Astrocyte (in vitro differentiated cells and primary cell): ENCODE data around the gene LGALS1.

Experiments
- EZH2 ChIP-seq: IDR thresholded peaks from 2 replicates; pipeline ENCODE4 v1.6.1; 2012; ENCODE audit warnings: mild to moderate bottlenecking, low read length, inconsistent platforms; ENCODE audit not compliant: insufficient read depth
- TF ChIP-seq, protein P1 (sequence below): IDR thresholded peaks from 2 replicates; pipeline ENCODE4 v1.5.1; 2011; ENCODE audit warnings: low read depth, mild to moderate bottlenecking, inconsistent platforms, low read length, moderate library complexity; ENCODE audit not compliant: insufficient read depth

DNA sequence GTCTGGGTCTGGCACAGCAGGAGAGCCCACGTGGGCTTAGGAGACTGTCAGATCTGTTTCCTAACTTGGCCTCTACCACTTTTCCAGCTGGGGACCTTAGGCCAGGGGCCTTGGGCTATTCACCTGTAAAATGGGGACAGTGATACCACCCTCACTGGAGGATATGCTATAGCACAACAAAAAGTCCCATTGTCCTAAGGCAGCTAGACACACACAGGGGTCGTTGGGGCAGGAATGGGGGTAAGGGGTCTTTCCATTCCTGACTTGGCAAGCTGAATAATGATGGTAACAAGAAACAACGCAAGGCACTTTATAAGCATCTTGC, 38.5 kb upstream of the LGALS1 start:
- TF ChIP-seq, protein P1, sequence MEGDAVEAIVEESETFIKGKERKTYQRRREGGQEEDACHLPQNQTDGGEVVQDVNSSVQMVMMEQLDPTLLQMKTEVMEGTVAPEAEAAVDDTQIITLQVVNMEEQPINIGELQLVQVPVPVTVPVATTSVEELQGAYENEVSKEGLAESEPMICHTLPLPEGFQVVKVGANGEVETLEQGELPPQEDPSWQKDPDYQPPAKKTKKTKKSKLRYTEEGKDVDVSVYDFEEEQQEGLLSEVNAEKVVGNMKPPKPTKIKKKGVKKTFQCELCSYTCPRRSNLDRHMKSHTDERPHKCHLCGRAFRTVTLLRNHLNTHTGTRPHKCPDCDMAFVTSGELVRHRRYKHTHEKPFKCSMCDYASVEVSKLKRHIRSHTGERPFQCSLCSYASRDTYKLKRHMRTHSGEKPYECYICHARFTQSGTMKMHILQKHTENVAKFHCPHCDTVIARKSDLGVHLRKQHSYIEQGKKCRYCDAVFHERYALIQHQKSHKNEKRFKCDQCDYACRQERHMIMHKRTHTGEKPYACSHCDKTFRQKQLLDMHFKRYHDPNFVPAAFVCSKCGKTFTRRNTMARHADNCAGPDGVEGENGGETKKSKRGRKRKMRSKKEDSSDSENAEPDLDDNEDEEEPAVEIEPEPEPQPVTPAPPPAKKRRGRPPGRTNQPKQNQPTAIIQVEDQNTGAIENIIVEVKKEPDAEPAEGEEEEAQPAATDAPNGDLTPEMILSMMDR: no peak
- TF ChIP-seq EZH2: no peak
